AML-193 (cell line): ENCODE results near the gene INHBA.

Experiments
- DNase-seq, 2 experiments: peaks; one replicate each; lab custom pipeline; 2025; lab: John Stamatoyannopoulos, UW

INHBA gene

DNA sequence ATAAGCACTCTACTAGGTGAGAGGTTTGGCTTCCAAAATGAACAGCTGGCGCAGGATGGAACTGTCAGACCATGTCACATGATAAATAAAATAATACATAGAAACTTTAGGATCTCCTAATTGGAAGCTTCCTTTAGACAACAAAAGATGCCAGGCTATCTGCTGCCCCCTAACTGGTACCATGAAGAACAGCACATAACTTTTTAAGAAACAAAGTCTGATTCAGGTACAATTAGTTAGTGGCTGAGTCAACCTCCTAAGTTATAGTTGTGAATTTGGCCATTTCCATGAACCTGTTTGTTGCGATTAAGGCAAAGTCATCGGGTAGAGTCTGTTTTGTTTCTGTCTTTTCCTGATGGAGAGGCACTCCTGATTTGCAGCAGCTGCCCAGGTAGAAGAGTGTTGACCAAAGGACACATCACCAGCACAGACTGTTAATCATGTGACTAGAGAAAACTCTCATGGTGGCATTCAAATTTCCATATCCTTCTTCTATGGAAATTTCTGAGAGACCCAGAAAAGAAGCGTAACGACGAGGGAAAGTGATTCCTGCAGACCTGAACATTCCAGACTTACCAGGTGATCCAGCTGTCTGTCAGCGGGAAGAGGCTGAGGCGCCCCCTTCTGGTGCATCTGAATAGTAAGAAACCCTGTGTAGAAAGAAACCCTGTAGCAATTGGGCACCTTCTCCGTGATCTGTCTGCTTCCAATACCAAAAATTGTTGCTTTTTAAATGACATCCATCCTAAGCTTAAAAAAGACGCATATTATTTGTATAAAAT lies 8.6 kb upstream of the INHBA start:
- DNase-seq: peak; percentile 19 to 41

DNA sequence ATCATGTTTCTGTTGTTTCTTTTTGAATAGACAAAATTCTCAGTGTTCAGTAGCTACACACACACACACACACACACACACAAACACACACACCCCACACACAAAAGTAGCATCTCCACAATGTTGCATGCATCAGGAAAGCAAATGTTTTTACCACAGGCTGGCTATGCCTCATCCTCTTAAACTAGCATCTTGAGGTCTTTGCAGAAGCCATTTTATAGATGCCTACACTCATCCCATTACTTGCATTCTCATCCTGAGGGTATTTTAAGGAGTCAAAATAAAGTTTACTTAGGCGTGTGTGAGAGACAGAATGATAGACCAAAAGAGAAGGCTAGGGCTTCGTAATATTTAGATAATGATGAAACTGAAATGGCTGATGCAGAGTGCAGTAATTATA lies 7.9 kb upstream of the INHBA start:
- no peak for DNase-seq

DNA sequence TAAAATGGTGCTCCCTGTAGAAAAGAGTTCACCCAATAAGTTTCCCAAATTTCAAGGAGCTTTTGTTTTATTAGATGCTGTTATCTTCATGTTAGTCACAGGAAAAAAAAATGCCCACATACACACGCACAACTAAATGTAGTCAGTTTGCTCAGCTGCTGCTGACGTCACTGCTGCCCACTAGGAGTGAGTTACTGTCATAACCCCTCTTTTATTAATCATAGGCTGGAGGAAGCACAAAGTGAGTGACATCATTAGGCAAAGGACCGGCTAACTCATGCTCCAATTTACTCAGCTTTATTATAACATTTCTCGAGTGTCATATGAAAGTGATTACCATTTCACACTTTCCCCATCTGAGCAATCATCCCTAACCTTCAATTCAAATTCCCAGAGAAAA lies 6.7 kb upstream of the INHBA start:
- DNase-seq: no peak

DNA sequence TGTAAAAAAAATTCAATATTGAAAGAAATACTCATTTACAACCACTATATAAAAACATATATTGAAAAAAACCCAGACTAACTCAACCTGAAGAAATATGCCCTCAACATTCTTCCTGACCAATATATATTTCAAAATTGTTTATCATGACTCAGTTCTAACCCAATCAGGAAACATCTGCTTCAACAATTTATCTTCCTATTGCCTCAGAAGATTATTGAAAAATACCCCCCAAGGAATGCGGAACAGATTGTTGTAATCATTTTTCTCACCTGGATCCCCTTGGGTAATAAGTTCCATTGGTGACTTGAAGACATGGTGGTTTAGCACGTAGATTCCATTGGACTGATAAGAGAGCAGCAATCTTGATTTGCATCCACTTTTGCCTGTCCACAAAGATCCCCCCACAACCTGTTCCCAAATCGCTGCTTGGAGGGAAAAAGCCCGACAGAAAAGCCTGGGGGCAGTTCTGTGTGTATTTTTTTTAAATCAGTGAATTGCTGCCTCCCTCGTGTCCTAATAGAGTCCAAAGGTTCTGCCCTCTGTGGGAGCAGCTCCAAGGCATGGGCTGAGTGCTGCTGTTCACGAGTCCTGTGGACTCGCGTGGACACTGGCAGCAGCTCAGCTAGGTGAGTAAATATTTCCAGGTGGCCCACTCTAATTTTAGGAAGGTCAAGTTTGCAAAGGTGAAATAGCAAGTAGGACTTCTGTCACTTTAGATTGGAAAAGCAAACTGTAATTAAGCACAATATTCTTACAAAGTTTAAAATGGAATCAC lies 5.9 kb upstream of the INHBA start:
- no peak for DNase-seq

DNA sequence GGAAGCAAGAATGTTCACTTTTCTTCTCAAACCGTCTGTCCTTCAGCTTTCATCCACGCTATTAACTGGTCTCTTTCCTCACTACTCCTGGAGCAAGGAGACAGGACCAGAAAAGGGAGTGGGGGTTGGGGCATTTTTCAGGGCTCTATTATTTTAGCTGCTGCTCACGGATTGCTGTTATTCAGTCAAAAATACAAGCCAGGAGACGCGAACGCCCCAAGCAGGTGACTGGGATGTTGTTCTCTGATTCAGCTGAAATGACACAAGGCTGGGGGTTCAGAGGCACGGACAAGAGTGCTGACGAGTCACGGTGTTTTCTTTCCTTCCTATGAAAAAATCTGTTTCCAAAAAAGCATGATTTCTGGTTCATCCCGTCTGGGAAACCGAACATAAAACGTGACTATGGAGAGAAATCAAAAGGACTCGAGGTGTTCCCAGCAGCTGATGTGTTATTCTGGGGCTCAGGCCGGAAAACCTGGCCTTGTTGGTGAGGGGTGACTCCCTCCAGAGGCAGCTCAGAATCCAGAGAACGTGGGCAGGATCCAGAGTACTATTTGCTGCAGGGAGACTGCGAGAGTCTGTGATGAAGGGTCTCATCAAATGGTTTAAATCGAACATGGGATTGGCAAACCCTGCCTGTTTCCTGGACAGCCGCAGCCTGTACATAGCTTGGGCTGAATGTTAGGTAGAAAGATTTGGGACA lies 3.5 kb upstream of the INHBA start:
- DNase-seq: no peak

DNA sequence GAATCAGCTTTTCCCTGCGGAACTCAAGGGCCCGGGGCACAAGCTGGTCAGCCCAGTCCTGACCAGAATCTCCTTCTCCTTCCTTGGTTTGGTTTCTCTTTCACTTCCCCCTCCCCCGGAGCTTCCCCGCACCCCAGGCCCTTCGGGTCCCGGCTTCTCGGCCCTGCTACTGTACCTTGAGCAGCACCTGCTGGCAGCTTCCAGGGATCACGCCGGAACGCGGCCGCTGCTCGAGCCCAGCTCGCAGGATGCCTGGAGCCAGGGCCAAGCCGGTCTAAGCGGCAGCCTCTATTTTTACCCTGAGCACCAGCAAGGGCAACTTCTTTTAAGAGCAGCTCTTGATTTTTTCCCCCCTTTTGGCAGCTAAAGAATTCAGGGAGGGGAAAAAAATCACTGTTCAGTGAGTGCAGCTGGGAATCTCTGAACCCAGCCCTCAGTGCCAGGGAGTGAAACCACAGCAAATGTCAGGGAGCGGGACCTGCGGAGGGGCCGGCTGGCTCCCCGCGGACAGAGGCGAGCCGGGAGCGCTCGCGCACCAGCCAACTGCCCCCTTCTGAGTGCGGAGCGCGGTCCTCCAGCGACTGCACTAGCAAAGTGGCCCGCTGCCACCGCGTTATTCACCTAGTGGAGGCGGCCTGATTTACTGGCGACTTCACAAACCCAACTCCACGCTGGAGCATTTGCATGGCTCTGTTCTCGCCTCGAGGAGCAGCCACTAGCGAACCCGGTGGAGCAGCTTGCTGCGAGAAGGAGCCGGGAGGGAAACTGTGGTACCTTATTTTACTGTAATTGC lies 2.4 kb upstream of the INHBA start:
- peak; percentile 82 to 86 for DNase-seq

DNA sequence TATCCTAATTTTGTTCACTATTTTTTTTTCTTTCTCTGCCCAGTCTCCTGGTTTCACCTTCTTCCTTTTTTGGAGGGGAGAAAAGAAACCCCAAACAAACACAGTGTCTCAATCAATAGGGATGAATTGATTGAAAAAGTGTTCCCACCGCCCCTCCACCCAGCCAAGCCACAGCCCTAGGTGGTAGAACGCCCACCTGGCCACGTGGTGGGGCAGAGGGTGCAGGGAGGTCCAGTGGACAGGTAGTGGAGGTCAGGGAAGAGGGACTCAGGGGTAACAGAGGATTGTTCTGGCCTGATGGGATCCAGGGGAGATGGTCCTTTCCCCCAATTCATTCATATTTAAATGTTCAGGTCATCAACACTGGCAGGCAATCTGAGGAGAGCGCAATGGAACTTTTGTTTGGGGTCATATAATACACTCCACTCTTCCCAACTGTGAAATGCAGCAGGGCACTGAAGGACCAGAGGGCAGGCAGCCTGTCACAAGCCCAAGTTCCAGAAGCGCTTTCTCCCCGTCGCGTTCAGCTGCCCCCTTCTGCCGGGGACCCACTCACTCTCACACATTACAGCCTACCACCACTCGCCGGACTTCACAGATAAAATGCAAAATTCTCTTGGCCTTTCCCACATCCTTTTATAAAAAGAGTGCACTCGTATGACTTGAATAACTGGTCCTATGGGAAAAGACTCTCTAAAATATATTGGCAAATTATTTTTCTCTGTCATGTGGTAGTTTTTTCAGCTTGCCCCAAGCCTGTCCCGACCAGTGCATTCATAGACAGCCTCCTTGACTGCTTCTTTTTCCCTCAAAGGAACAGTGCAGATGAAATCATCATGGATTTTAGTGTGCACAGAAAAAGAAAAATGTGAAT lies 1.6 kb downstream of the INHBA start:
- no peak for DNase-seq

DNA sequence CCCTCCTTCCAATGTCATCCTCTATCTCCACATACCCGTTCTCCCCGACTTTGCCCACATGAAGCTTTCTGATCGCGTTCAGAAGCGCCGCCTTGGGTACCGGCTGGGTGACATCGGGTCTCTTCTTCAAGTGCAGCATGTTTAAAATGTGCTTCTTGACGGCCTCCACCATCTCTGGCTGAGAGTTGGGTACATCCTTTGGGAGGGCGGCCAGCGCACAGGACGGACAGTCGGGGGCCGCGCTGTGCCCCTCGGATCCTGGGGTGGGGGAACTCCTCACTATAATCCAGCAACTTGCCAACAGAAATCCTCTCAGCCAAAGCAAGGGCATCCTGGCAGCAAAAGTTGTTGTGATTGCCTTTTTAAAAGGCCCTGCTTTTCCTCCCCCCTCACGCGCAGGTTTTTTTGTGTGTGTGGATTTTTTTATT lies 2.8 kb downstream of the INHBA start:
- DNase-seq: no peak

DNA sequence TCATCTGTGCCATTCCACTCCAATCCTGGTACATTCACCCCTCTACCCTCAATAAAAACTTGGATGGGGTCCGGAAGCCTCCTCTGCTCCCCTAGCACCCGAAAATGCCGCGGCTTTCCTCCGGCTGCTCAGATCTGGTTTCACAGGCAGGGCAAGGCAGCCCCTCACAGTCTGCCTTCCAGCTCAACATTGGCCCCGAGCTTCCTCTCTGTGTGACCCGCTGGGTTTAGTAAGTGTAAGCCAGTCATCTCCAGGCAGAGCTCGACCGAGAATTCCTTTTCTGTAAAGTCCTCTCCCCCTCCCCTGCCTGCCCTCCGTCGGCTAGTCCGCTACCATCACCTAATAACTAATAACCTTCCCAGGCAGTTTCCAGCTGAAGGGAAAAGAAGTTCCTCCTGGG lies 3.4 kb downstream of the INHBA start:
- peak; percentile 22 to 29 for DNase-seq

DNA sequence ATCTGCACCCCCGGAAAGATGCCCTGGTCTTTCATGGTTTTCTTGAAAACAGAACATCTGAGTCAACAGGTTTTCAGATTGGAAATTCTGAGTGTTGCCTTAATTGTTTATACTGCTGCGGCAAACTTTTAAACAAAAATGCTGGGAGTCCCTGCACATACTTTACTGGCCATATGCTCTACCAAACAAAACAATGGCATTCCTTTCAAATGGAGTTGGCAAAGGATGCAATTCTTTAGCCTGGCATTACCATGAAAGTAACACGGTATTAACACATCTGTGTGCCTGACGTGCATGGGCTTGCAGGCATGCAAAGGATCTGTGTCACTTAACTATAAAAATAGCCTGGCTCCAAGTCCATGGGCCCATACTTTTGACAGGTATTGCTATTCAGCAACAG lies 4.2 kb downstream of the INHBA start:
- DNase-seq: no peak

DNA sequence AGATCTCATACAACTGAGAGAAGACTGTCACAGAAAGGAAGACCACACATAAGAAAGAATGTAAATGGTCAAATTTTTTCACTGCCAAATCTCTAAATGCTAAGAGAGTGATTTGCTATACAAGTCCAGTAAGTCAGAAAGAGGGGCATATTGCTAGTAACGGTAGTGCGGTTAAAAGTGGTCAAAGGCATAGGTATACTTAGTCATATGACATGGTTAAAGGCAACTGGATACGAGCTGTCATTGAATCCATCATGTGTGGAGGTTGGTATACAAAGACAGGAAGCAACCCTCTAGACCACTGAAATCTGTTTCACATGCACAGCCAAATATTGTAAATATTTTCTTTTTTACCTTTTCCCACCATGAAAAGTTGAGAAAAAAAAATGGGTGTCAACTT lies 4.8 kb downstream of the INHBA start:
- no peak for DNase-seq

DNA sequence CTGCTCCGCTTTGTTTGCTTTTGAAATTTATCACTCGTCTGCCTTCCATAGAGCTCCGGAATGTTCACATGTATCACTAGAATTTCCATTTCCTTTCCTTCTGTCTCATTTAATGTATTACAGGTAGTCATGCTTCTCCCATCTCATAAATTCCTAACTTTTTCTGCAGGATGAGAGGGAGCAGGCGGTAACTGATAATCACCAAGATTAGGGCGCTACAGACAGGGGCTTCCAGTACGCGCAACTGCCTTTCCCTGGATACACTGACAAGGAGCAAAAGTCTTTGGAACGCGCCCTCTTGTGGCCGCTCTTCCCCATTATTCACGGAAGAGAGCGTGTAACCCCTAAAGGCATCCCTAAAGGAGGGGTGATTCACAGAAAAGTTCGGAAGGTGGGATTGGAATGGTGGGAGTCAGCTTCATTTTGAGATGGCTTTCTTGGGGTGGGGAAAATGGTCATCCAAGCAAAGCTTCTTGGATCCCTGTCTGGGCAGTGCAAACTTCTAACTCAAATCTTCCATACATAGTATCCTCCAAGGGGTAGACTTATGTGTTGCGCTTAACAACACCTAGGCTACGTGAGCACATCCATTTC lies 6.5 kb downstream of the INHBA start:
- DNase-seq: no peak

DNA sequence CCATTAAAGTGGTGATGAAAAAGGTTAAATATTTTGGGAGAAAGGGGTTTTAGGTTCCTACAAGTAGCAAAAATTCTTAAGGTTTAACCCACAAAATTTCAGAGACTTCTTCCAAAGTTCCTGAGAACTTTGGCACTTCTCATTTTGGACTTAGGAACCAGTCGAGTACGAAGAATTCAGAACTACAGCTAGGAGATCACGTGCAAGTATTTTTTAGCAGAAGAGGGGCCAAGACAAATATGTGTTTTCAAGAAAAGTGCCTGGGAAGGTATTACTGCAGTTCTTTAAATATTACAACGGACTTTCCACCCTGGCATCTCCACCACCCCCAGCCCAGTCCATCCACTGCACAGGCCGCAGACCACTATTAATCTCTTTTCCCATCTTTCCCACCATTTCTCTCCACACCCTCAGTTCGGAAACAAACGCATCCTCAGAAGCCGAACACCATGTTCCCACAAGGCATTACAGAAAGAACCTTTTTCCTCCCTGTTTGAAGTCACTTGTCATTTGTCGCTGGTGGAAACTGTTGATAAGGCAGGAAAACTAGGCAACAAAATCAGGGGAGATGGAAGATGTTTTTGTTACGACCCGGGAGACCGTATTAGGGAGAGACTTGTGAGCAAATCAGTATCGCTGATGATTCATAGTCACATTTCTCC lies 7.1 kb downstream of the INHBA start:
- DNase-seq: no peak

DNA sequence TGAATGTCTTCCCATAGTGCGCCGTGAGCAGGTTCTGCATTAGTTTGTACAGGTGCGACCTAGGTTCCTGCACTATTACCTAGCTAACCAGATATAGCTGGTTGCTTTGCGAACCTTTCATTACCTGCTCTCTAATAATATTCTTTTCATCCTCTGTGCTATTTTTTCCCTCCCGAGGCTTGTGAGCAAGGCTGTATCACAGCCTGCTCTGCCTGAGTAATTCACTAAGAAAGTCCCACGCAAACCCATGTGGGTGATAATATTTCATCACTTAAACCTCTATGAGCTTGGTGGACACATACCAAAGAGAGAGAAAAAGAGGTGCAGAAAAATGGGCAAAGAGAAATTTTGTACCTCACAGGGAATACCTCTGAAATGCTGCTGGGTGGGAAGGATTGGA lies 8.4 kb downstream of the INHBA start:
- DNase-seq: no peak

DNA sequence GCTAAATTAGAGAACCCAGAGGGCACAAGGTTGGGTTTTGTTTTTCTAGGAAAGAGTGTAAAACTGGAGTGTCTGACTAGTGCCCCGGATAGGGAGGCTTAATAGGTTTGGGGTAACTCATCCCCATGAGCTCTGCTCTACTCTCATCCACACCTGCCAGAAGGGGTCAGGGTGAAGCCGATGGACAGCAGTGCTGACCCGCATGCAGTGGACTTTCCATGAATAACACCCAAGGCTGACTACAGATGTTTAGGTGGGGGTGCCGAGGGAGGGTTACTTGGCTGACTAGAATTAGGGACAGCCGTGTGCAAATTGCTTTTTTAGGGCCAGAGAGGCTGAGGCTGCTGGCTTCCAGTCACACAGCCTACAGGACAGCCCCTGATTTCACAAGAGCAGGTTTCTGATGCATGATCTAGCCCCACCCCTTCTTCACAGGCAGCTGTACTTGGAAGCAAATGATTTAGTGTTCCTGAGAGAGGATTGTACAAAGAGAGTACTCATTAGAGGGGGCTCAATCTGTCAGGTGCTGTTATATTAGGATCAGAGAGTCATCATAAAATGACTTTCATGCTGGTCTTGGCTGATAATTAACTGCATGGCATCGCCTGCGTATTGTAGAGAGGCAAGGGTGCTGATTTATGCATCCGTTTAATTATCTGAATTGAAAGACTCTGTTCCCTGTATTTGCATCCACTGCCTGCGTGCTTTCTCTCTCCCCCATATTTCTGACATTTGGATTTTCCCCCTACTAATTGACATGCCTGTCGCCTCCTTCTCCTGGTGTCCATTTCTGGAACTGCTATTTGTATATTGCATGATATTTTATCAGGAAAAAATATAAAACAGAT lies 9.5 kb downstream of the INHBA start:
- peak; percentile 59 to 62 for DNase-seq

DNA sequence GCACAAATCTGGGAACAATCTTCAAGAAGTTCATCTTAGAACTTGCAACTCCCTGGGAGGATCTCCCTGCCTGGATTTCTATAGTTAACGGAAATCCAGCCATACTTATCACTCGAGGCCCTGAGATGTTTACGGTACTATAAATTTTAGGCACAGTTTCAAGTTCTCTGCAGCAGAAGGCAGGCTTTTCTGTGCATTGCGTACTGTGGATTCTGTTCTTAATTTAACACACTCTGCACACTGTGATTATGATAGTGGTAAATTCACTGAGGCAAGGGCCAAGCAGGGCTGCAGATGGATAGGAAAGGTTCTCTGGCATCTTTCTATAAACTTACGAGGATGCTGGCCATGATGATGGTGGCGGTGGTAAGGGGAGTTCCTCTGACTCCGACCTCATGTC lies 10.6 kb downstream of the INHBA start:
- DNase-seq: no peak

DNA sequence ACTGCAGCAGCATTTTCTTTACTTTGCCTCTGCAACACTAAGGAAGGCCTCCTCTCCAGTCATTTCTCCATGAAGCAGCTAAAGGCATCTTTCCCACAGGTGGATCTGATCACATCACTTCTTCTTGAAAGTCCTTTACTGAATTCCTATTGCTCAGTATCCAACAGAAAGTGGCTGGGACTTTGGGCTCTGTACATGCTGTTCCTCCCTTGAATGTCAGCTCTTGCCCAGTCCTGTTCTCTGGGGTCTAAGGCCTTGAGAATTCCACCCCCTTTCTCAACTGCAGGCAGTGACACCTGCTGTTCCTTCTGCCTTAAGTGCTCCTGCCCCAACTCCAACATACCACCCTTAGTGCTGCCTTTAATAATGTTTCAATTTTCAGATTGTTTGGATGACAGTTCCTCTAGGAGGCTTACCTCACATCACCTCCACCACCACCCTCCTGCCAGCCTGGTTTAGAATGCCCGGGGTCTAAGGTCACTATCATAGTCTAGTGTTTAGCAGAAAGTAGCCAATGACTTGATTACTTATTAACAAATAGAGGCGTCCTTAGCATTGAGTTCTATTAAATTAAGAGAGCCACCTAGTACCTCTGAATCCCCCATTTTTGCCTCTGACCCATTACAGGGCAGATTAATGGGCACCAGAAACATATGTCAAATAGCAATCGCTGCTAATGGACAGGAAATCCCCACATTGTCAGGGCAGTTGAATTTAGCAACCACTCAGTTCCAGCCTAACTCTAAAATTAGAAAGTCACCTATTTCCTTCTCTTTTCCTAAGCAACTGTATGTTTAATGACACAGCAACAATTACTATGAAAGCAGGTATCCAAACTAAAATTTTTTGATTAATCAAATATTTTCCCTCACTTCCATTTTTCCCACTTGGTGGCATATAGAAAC lies 11.4 kb downstream of the INHBA start:
- peak; percentile 58 to 62 for DNase-seq

DNA sequence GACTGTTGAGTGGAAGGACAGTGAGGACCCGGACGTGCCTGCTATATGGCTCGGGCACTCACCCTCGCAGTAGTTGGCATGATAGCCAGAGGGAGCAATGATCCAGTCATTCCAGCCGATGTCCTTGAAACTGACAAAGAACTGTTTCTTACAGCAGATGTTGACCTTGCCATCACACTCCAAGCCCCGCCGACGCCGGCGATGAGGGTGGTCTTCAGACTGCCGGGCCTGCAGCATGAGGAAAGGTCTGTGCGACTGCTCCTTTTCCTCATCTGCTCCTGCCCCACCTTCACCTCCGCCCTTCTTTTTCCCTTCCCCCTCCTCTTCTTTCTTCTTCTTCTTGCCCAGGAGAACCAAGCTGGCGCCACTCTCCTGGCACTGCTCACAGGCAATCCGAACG lies 13.1 kb downstream of the INHBA start:
- DNase-seq: no peak
